ENCODE data around the gene RYK.

DNA sequence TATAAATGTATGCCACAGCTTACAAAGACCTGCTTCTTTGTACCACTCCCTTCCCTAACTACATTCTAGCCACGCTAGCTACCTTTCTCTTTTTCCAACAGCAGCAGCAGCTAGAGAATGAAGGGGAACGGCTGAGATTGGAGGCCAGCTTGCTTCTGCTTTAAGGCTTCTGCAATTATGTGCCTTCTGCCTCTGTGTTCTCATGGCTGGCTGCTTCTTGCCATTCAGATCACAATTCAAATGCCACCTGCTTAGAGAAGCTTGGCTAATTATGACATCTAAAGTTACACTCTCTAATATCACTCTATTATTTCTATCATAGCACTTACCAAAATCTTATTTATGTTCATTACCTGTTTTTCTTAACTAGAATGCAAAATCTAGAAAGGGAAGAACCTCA is 95.2 kb downstream of the RYK start:
- TF ChIP-seq POLR2A (IDR thresholded peaks at IDR 0.05): no peak
- no peak for TF ChIP-seq CTCF (IDR thresholded peaks at IDR 0.05)
